Mesendoderm (in vitro differentiated cells): ENCODE results near the gene DMPK.

Source experiments
- DNase-seq: peaks from one replicate; pipeline ENCODE4 v3.0.0; 2013
- H2AK5ac ChIP-seq: 2 replicates; pipeline ENCODE4 v1.6.1; 2013; ENCODE audit warnings: low read length, inconsistent platforms
- H2BK120ac ChIP-seq: 2 replicates; pipeline ENCODE4 v1.6.1; 2013; ENCODE audit warnings: low read depth, mild to moderate bottlenecking, low read length, moderate library complexity, mixed read lengths
- H2BK15ac ChIP-seq: replicated peaks from 2 replicates; pipeline ENCODE4 v1.6.1; 2013; ENCODE audit warnings: low read depth, mild to moderate bottlenecking, moderate library complexity
- H2BK5ac ChIP-seq: 2 replicates; pipeline ENCODE4 v1.6.1; 2013; ENCODE audit warnings: low read length, inconsistent platforms
- H3K18ac ChIP-seq: 2 replicates; pipeline ENCODE4 v1.6.1; 2013; ENCODE audit warnings: mild to moderate bottlenecking, low read length, mixed read lengths
- H3K23ac ChIP-seq: one replicate; pipeline ENCODE4 v1.6.1; 2013; ENCODE audit warnings: low read length
- H3K27ac ChIP-seq: 2 replicates; pipeline ENCODE4 v1.5.1; 2013; ENCODE audit warnings: low read depth, mild to moderate bottlenecking, inconsistent platforms, low read length, moderate library complexity
- H3K27me3 ChIP-seq: 2 replicates; pipeline ENCODE4 v1.6.1; 2013; ENCODE audit warnings: low read length, control low read depth, mild to moderate bottlenecking, inconsistent platforms; ENCODE audit not compliant: insufficient read depth, poor library complexity
- H3K36me3 ChIP-seq: 2 replicates; pipeline ENCODE4 v1.6.1; 2013; ENCODE audit warnings: low read length, inconsistent platforms; ENCODE audit not compliant: control insufficient read depth, insufficient read depth
- H3K4ac ChIP-seq: one replicate; pipeline ENCODE4 v1.6.1; 2013; ENCODE audit warnings: low read depth, mild to moderate bottlenecking, low read length, moderate library complexity
- H3K4me1 ChIP-seq: 2 replicates; pipeline ENCODE4 v1.6.1; 2013; ENCODE audit warnings: low read depth, low read length, inconsistent platforms; ENCODE audit not compliant: control insufficient read depth
- H3K4me2 ChIP-seq: 2 replicates; pipeline ENCODE4 v1.6.1; 2013; ENCODE audit warnings: low read length
- H3K4me3 ChIP-seq: 2 replicates; pipeline ENCODE4 v1.5.1; 2013; ENCODE audit warnings: mild to moderate bottlenecking, low read length
- H3K56ac ChIP-seq: one replicate; pipeline ENCODE4 v1.6.1; 2013; ENCODE audit warnings: low read length
- H3K79me1 ChIP-seq: 2 replicates; pipeline ENCODE4 v1.6.1; 2013; ENCODE audit warnings: low read length, inconsistent platforms
- H3K79me2 ChIP-seq: 2 replicates; pipeline ENCODE4 v1.6.1; 2013; ENCODE audit warnings: mild to moderate bottlenecking, low read length; ENCODE audit not compliant: control insufficient read depth, insufficient read depth
- H3K9ac ChIP-seq: 2 replicates; pipeline ENCODE4 v1.6.1; 2013; ENCODE audit warnings: low read length, inconsistent platforms
- H4K5ac ChIP-seq: one replicate; pipeline ENCODE4 v1.6.1; 2013; ENCODE audit warnings: low read length
- H4K8ac ChIP-seq: one replicate; pipeline ENCODE4 v1.6.1; 2013; ENCODE audit warnings: low read depth, mild to moderate bottlenecking, control low read depth, low read length, moderate library complexity
- WGBS: extraction: QIAGEN DNeasy Blood & Tissue Kit; methylation state at CpG from one replicate; pipeline ENCODE4 v1.1.7; 2013; ENCODE audit warnings: low lambda C conversion rate, missing lambda C conversion rate; ENCODE audit not compliant: insufficient coverage; ENCODE audit errors: extremely low coverage; 5-methylcytosine and 5-hydroxymethylcytosine counted together

The DMPK gene

DNA sequence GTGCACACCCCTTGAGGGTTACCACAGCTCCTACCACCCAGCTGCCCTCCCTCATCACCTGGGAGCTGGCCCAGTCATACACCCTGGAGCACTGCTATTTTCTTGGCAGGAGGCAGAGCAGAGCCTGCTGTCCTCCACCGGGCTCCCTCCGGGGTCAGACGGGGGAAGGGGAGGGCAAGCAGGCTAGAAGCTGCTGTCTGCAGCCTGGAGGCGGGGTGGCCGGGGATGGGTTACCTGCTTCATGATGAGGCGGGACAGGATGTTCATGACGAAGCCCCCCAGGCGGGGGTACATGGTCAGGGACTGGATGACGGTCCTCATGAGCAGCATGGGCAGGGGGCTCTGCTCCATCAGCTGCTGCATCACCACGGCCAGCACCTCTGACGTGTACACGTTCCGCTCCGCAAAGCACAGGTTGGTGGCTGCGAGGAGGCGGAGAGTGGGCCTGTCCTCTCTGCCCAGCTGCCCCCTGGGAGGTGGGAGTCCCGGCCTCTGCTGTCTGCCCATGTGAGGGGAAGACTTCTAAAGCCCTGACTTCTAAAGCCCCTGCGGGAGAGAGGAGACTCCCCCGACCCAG is 35.5 kb upstream of the DMPK start:
- H3K56ac ChIP-seq, result peak overlapping the region; percentile 25
- WGBS, result no CpG with 5 or more reads among the region's 19 CpGs
- no peak overlapping the region for H2BK15ac ChIP-seq
- no peak overlapping the region for H3K27ac ChIP-seq
- no peak overlapping the region for H4K5ac ChIP-seq
- peaks cover 4% of the 10 kb centered on the region for H3K4me1 ChIP-seq
- H3K27me3 ChIP-seq, result no peaks in the 10 kb centered on the region
- H3K9ac ChIP-seq, result peak overlapping the region; percentile 22
- H3K79me1 ChIP-seq, result no peaks in the 10 kb centered on the region
- no peak overlapping the region for H3K4ac ChIP-seq
- no peak overlapping the region for H3K4me2 ChIP-seq
- no peak overlapping the region for H4K8ac ChIP-seq
- no peak overlapping the region for H3K18ac ChIP-seq
- no peak overlapping the region for H2BK5ac ChIP-seq
- H3K79me2 ChIP-seq, result no peaks in the 10 kb centered on the region
- peak; percentile 70 for DNase-seq
- peaks cover 3% of the 10 kb centered on the region for H3K36me3 ChIP-seq
- no peak overlapping the region for H3K23ac ChIP-seq
- H2BK120ac ChIP-seq, result no peak overlapping the region
- no peak overlapping the region for H3K4me3 ChIP-seq
- H2AK5ac ChIP-seq, result no peak overlapping the region

DNA sequence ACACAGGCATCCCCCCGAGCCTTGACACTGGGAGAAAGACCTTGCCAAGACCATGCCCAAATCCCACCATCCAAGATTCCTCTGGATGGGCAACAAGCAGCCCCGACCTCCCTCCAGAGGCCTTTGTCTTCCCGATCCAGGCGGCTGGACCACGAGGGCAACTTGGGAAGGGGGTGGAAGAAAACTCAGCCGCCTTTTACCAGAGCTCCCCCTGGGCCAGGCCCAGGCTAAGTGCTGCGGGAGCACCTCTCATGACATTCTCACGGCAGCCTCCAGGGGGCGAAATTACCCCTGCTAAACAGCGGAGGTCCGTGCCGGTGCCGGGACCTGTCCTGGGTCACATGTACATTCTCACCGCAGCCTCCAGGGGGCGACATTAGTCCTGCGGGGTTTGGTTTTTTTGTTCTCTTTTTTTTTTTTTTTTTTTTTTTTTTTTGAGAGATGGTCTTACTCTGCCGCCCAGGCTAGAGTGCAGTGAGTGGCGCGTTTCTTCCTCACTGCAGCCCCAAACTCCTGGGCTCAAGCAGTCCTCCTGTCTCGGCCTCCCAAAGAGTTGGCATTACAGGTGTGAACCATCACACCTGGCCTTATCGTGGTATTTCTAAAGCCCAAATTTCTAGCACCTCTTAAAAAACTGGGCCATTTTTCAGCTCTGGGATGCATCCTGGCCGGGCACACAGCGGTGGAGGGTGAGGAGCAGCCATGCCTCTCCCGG is 34.9 kb upstream of the DMPK start:
- Histone ChIP-seq H4K8ac (no peak overlapping the region), H4K5ac (no peak overlapping the region), H3K23ac (no peak overlapping the region), H2BK5ac (peak overlapping the region; percentile 91), H3K4me2 (peak overlapping the region; percentile 86), H3K79me2 (no peaks in the 10 kb centered on the region), H3K36me3 (peaks cover 3% of the 10 kb centered on the region), H3K4ac (peak overlapping the region; percentile 82), H3K27ac (peak overlapping the region; percentile 81), H3K4me1 (peaks cover 4% of the 10 kb centered on the region), H3K18ac (peak overlapping the region; percentile 60), H3K27me3 (no peaks in the 10 kb centered on the region), H3K9ac (peak overlapping the region; percentile 97), H2BK15ac (no peak overlapping the region), H3K79me1 (no peaks in the 10 kb centered on the region), H3K4me3 (no peak overlapping the region), H3K56ac (peak overlapping the region; percentile 96), H2BK120ac (no peak overlapping the region), H2AK5ac (peak overlapping the region; percentile 43)
- no CpG with 5 or more reads among the region's 24 CpGs for WGBS
- peak; percentile 98 for DNase-seq

DNA sequence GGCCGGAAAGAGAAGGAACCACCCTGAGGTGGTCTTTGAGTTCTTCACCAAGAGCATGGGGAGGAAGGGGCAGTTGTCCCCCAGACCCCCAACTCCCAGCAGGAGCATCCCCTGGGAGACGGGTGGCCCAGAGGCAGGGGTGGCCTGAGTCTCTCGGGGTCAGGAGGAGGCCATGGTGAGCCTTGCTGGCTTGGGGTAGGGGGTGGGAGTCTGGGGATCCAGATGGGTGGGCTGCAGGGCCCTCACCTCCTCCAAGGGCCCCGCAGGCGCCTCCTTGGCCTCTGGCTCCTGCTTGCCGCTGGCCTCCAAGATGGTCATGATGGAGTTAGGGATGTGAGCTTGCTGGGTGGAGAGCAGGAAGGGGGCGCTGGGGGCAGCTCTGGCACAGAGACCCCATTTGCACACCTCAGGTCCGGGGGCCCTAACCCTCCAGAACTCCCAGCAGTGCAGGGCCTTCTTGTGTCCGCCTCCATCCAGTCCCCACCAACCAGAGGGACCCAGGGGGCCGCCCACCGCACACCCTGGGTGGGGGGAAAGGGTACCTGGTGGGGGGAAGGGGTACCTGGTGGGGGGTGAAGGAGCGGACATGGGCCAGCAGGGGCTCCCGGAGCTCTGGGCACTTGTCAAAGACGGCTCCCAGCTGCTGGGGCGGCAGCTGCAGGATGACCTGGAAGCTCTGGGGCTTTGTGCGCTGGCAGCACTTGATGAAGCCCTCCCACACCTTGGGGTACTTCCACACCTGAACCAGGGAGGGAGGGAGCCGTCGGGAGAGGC is 34.1 kb upstream of the DMPK start:
- peak overlapping the region; percentile 97 for H3K9ac ChIP-seq
- peak overlapping the region; percentile 86 for H3K4me2 ChIP-seq
- H2AK5ac ChIP-seq, result peak overlapping the region; percentile 77
- H4K5ac ChIP-seq, result no peak overlapping the region
- H3K27me3 ChIP-seq, result no peaks in the 10 kb centered on the region
- peaks cover 1% of the 10 kb centered on the region for H3K36me3 ChIP-seq
- no peak overlapping the region for H4K8ac ChIP-seq
- peak overlapping the region; percentile 81 for H3K27ac ChIP-seq
- peaks cover 4% of the 10 kb centered on the region for H3K4me1 ChIP-seq
- H3K4ac ChIP-seq, result peak overlapping the region; percentile 82
- H2BK15ac ChIP-seq, result no peak overlapping the region
- H3K23ac ChIP-seq, result peak overlapping the region; percentile 85
- peak overlapping the region; percentile 45 for H3K4me3 ChIP-seq
- no CpG with 5 or more reads among the region's 18 CpGs for WGBS
- peak overlapping the region; percentile 91 for H2BK5ac ChIP-seq
- no peak for DNase-seq
- H3K79me2 ChIP-seq, result no peaks in the 10 kb centered on the region
- H2BK120ac ChIP-seq, result peak overlapping the region; percentile 14
- H3K56ac ChIP-seq, result peak overlapping the region; percentile 96
- H3K79me1 ChIP-seq, result no peaks in the 10 kb centered on the region
- H3K18ac ChIP-seq, result peak overlapping the region; percentile 60

DNA sequence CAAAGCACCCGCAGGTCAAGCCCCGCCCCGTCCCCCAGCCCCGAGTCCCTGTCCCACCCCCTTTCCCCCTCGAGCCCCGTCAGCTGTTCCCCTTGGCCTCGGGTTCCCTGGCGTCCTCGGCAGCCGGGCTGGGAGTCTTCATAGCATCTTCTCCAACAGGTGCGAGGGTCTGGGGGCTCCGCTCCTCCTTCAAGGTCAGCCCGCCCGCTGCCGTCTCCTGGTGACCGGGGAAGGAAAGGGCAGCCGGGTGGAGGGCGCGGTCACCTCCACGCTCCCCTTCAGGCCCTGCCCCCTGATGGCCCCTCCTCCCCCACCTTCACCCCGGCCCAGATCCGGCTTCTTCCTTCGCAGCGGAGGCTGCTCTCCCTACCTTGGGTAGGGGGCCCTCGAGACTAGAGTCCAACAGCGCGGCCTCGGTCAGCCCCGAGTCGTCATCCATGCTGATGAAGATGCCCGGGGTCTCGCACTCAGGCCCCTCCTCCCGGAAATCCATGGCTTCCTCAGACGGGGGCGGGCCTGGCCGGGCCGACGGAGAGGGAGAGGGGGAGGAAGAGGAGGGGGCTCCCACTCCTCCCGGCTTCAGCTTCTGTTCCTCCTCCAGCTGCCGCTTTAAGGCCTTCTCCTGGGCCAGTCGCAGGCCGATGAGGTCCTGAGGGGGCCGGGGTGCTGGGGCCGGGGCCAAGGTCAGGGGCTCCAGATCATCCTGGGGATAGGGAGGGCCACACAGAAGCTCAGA is 33.4 kb upstream of the DMPK start:
- H2AK5ac ChIP-seq, result no peak overlapping the region
- H3K79me2 ChIP-seq, result no peaks in the 10 kb centered on the region
- peak overlapping the region; percentile 97 for H3K9ac ChIP-seq
- H3K36me3 ChIP-seq, result no peaks in the 10 kb centered on the region
- peak overlapping the region; percentile 86 for H3K4me2 ChIP-seq
- peak; percentile 95 for DNase-seq
- peak overlapping the region; percentile 82 for H3K4ac ChIP-seq
- H4K5ac ChIP-seq, result no peak overlapping the region
- H2BK15ac ChIP-seq, result no peak overlapping the region
- H3K27ac ChIP-seq, result peak overlapping the region; percentile 85
- peak overlapping the region; percentile 96 for H3K56ac ChIP-seq
- no peak overlapping the region for H3K23ac ChIP-seq
- H4K8ac ChIP-seq, result no peak overlapping the region
- H2BK5ac ChIP-seq, result no peak overlapping the region
- H2BK120ac ChIP-seq, result peak overlapping the region; percentile 14
- H3K4me3 ChIP-seq, result peak overlapping the region; percentile 61
- H3K18ac ChIP-seq, result peak overlapping the region; percentile 60
- H3K27me3 ChIP-seq, result no peaks in the 10 kb centered on the region
- H3K79me1 ChIP-seq, result no peaks in the 10 kb centered on the region
- no CpG with 5 or more reads among the region's 44 CpGs for WGBS
- H3K4me1 ChIP-seq, result peaks cover 4% of the 10 kb centered on the region

DNA sequence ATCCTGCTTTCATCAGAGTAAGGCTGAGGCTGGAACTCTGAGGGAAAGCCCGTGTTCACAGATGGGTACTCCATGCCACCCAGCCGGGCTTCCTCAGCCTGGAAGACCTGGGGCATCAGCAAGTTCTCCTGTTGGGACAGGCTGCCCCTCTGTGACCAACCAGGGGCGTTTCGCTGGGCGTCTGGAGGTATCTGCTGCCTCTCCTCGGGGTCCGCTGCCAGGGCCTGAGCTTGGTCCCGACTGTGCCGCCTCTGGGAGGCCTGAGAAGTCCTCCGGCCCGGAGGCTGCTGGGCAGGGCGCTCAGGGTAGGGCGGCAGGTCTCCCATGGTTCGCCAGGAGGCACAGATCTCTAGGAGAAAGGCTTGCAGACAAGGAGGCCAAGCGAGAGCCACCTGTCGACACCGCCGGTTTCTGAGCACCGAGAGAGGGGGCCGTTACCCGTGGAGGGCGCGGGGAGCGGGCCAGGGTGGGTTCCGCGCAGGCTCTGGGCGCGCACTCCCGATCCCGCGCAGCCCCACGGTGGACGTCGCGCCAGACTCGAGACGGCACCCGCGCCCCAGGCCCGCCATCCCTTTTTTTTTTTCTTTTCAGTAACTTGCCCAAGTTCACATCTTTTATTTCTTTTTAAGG is 32.7 kb upstream of the DMPK start, which contains the start of gene RSPH6A:
Gene RSPH6A, minus strand, starts transcription at position 458 of the 630 bp plus-strand sequence. Its CDS starts 132 bp downstream, at position 326.
- no peak within 1 kb of the TSS for H2BK15ac ChIP-seq

More for the DNA sequence above, 32.7 kb upstream of the DMPK start, which contains the start of gene RSPH6A:
- DNase-seq, result peak; percentile 53
- Histone ChIP-seq H3K9ac (peak within 1 kb of the TSS; percentile 97), H4K8ac (no peak within 1 kb of the TSS), H3K4ac (peak within 1 kb of the TSS; percentile 82), H3K79me1 (no peaks in the 10 kb centered on the region), H3K23ac (peak within 1 kb of the TSS; percentile 85), H4K5ac (no peak within 1 kb of the TSS), H3K4me2 (peak within 1 kb of the TSS; percentile 86), H2AK5ac (peak within 1 kb of the TSS; percentile 77), H2BK5ac (no peak within 1 kb of the TSS), H3K36me3 (no peaks in the 10 kb centered on the region), H3K4me3 (peak within 1 kb of the TSS; percentile 61), H3K18ac (peak within 1 kb of the TSS; percentile 61), H3K27ac (peak within 1 kb of the TSS; percentile 85), H3K27me3 (no peaks in the 10 kb centered on the region), H2BK120ac (peak within 1 kb of the TSS; percentile 14), H3K4me1 (peaks cover 4% of the 10 kb centered on the region), H3K79me2 (no peaks in the 10 kb centered on the region), H3K56ac (peak within 1 kb of the TSS; percentile 96)
- no CpG with 5 or more reads among the region's 40 CpGs for WGBS
